ENCODE results near the gene SMPDL3B. TPM values are rescaled to one million over a fixed set of nuclear protein-coding genes. Genes with fewer than 3 reads are reported as not detected.

SMPDL3B gene
- total RNA-seq, 2 donors from 2014 or later = 10.1 to 11.8 TPM

DNA sequence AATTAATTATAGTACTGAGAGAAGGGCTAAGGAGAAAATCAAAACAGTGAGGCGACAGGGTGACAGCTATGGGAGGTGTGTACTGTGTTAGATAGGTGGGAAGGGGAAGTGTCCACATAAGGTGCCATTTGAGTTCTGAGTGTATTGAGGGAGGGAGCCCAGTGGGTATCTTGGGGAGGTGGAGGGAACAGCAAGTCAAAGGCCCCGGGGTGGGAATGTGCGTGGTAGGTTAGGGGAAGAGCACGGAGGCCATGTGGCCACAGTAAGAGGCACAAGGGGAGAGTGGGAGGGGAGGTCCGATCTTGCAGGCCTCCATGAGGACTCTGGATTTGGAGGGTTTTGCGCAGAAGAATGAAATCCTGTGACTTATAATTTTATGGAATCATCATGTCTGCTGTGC lies 22.0 kb downstream of the SMPDL3B start:
- Mint-ChIP-seq H3K4me1 (peaks cover 15% of the 10 kb centered on the region), H3K27ac (no peak overlapping the region), H3K9me3 (no peaks in the 10 kb centered on the region), H3K4me3 (no peak overlapping the region), H3K36me3 (ENCODE audit: low read depth) (no peaks in the 10 kb centered on the region), H3K27me3 (ENCODE audit: insufficient read depth) (no peaks in the 10 kb centered on the region)
- Histone ChIP-seq H3K27me3 (ENCODE audit: control insufficient read depth, insufficient read depth, low read length, poor library complexity, severe bottlenecking) (no peaks in the 10 kb centered on the region), H3K4me3 (ENCODE audit: low read length) (no peak overlapping the region), H3K27ac (ENCODE audit: low read depth, low read length) (no peak overlapping the region), H3K4me1 (ENCODE audit: control insufficient read depth, insufficient read depth, low read length) (peaks cover 4% of the 10 kb centered on the region), H3K9ac (ENCODE audit: extremely low read depth, low read length, poor library complexity, severe bottlenecking) (no peak overlapping the region), H3K36me3 (ENCODE audit: control insufficient read depth, insufficient read depth, low read length) (no peaks in the 10 kb centered on the region), H3K9me3 (ENCODE audit: control insufficient read depth, low read length) (no peaks in the 10 kb centered on the region)
- WGBS, 2 experiments (ENCODE audit: insufficient coverage in 1 of 2, insufficient read length in 1 of 2) = 79 to 80% methylated on average over 6 of the region's 6 CpGs
- TF ChIP-seq, protein P1, sequence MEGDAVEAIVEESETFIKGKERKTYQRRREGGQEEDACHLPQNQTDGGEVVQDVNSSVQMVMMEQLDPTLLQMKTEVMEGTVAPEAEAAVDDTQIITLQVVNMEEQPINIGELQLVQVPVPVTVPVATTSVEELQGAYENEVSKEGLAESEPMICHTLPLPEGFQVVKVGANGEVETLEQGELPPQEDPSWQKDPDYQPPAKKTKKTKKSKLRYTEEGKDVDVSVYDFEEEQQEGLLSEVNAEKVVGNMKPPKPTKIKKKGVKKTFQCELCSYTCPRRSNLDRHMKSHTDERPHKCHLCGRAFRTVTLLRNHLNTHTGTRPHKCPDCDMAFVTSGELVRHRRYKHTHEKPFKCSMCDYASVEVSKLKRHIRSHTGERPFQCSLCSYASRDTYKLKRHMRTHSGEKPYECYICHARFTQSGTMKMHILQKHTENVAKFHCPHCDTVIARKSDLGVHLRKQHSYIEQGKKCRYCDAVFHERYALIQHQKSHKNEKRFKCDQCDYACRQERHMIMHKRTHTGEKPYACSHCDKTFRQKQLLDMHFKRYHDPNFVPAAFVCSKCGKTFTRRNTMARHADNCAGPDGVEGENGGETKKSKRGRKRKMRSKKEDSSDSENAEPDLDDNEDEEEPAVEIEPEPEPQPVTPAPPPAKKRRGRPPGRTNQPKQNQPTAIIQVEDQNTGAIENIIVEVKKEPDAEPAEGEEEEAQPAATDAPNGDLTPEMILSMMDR (conservative IDR thresholded peaks at IDR 0.05) = no peak
- DNase-seq = no peak

DNA sequence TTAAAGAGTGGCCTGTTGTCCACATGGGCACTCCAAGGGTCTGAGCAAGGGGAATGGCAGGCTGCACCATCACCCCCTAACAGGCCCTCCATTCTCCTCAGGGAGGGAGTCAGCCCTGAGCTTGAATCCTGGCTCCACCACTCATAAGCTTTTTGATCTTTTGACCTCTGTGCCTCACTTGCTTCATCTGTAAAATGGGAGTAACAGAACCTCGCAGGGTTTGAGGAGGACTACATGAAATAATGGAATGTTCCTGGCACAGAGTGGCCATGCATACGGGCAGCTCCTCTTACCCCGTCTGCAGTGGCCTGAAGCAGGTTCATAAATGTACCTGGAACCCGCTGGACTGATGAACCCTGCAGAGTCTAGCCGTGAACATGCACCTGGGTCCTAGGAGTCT lies 22.9 kb downstream of the SMPDL3B start:
- Histone ChIP-seq H3K36me3 (ENCODE audit: control insufficient read depth, insufficient read depth, low read length) (no peaks in the 10 kb centered on the region), H3K27me3 (ENCODE audit: control insufficient read depth, insufficient read depth, low read length, poor library complexity, severe bottlenecking) (no peaks in the 10 kb centered on the region), H3K4me3 (ENCODE audit: low read length) (no peak overlapping the region), H3K9me3 (ENCODE audit: control insufficient read depth, low read length) (no peaks in the 10 kb centered on the region), H3K9ac (ENCODE audit: extremely low read depth, low read length, poor library complexity, severe bottlenecking) (no peak overlapping the region), H3K27ac (ENCODE audit: low read depth, low read length) (no peak overlapping the region), H3K4me1 (ENCODE audit: control insufficient read depth, insufficient read depth, low read length) (peaks cover 4% of the 10 kb centered on the region)
- TF ChIP-seq, protein P1 (conservative IDR thresholded peaks at IDR 0.05) = no peak
- Mint-ChIP-seq H3K27ac (no peak overlapping the region), H3K27me3 (ENCODE audit: insufficient read depth) (no peaks in the 10 kb centered on the region), H3K4me1 (peaks cover 18% of the 10 kb centered on the region), H3K36me3 (ENCODE audit: low read depth) (no peaks in the 10 kb centered on the region), H3K4me3 (no peak overlapping the region), H3K9me3 (no peaks in the 10 kb centered on the region)
- DNase-seq = no peak
- WGBS, 2 experiments (ENCODE audit: insufficient coverage in 1 of 2, insufficient read length in 1 of 2) = 95 to 98% methylated on average over 4 to 5 of the region's 5 CpGs

DNA sequence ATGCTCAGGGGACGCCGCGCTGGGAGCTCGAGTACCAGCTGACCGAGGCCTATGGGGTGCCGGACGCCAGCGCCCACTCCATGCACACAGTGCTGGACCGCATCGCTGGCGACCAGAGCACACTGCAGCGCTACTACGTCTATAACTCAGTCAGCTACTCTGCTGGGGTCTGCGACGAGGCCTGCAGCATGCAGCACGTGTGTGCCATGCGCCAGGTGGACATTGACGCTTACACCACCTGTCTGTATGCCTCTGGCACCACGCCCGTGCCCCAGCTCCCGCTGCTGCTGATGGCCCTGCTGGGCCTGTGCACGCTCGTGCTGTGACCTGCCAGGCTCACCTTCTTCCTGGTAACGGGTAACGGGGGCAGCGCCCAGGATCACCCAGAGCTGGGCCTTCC lies 23.7 kb downstream of the SMPDL3B start:
- H3K27me3 Mint-ChIP-seq (ENCODE audit: insufficient read depth) = no peaks in the 10 kb centered on the region
- H3K9ac ChIP-seq (ENCODE audit: extremely low read depth, low read length, poor library complexity, severe bottlenecking) = no peak overlapping the region
- H3K27ac ChIP-seq (ENCODE audit: low read depth, low read length) = no peak overlapping the region
- peaks cover 4% of the 10 kb centered on the region for H3K36me3 Mint-ChIP-seq (ENCODE audit: low read depth)
- peaks cover 1% of the 10 kb centered on the region for H3K36me3 ChIP-seq (ENCODE audit: control insufficient read depth, insufficient read depth, low read length)
- peak overlapping the region; percentile 95 for H3K27ac Mint-ChIP-seq
- peak; percentile 50 for DNase-seq
- H3K4me1 Mint-ChIP-seq = peaks cover 18% of the 10 kb centered on the region
- no peaks in the 10 kb centered on the region for H3K27me3 ChIP-seq (ENCODE audit: control insufficient read depth, insufficient read depth, low read length, poor library complexity, severe bottlenecking)
- no peaks in the 10 kb centered on the region for H3K9me3 ChIP-seq (ENCODE audit: control insufficient read depth, low read length)
- H3K4me3 Mint-ChIP-seq = no peak overlapping the region
- peaks cover 4% of the 10 kb centered on the region for H3K4me1 ChIP-seq (ENCODE audit: control insufficient read depth, insufficient read depth, low read length)
- TF ChIP-seq, protein P1 (conservative IDR thresholded peaks at IDR 0.05) = no peak
- H3K9me3 Mint-ChIP-seq = no peaks in the 10 kb centered on the region
- H3K4me3 ChIP-seq (ENCODE audit: low read length) = no peak overlapping the region
- 96 to 100% methylated on average over 20 to 26 of the region's 26 CpGs for WGBS, 2 experiments (ENCODE audit: insufficient coverage in 1 of 2, insufficient read length in 1 of 2)

Data from endodermal cell (in vitro differentiated cells).